Measurements from ENCODE around the gene ALDH4A1. TPM values are rescaled to one million over a fixed set of nuclear protein-coding genes. Genes with fewer than 3 reads are reported as not detected.

ALDH4A1 gene
- total RNA-seq, 3 donors from 2014 or later = 15.7 to 81.0 (median 23.7) TPM

- intact Hi-C loops (cut with DNase I; ENCODE audit: low total_unique reads) = no loop called here
- no peak overlapping the region for H3K27ac ChIP-seq
- no peak overlapping the region for H3K4me3 ChIP-seq
- no peaks in the 10 kb centered on the region for H3K27me3 ChIP-seq
- TF ChIP-seq POLR2A (IDR thresholded peaks at IDR 0.05) (no peak), POLR2AphosphoS5 (IDR thresholded peaks at IDR 0.05) (no peak)
- TF ChIP-seq, protein P1, sequence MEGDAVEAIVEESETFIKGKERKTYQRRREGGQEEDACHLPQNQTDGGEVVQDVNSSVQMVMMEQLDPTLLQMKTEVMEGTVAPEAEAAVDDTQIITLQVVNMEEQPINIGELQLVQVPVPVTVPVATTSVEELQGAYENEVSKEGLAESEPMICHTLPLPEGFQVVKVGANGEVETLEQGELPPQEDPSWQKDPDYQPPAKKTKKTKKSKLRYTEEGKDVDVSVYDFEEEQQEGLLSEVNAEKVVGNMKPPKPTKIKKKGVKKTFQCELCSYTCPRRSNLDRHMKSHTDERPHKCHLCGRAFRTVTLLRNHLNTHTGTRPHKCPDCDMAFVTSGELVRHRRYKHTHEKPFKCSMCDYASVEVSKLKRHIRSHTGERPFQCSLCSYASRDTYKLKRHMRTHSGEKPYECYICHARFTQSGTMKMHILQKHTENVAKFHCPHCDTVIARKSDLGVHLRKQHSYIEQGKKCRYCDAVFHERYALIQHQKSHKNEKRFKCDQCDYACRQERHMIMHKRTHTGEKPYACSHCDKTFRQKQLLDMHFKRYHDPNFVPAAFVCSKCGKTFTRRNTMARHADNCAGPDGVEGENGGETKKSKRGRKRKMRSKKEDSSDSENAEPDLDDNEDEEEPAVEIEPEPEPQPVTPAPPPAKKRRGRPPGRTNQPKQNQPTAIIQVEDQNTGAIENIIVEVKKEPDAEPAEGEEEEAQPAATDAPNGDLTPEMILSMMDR (IDR thresholded peaks at IDR 0.05) = no peak
- no peaks in the 10 kb centered on the region for H3K36me3 ChIP-seq
- no peaks in the 10 kb centered on the region for H3K4me1 ChIP-seq
- H3K9me3 ChIP-seq = no peaks in the 10 kb centered on the region
- DNase-seq (ENCODE audit: low spot score in 2 of 2) = no peak
Measured at GRCh38 chr1:18861590-18861989, 40.8 kb downstream of the ALDH4A1 start.

GRCh38 chr1:18861082-18861481, 41.3 kb downstream of the ALDH4A1 start:
- Histone ChIP-seq H3K9me3 (no peaks in the 10 kb centered on the region), H3K27me3 (no peaks in the 10 kb centered on the region), H3K4me3 (no peak overlapping the region), H3K4me1 (no peaks in the 10 kb centered on the region), H3K36me3 (no peaks in the 10 kb centered on the region), H3K27ac (no peak overlapping the region)
- no peak for TF ChIP-seq POLR2AphosphoS5 (IDR thresholded peaks at IDR 0.05)
- TF ChIP-seq, protein P1 (IDR thresholded peaks at IDR 0.05) = no peak
- TF ChIP-seq POLR2A (IDR thresholded peaks at IDR 0.05) = no peak
- no peak for DNase-seq (ENCODE audit: low spot score in 2 of 2)
- intact Hi-C loops (cut with DNase I; ENCODE audit: low total_unique reads) = no loop called here

- Histone ChIP-seq H3K9me3 (no peaks in the 10 kb centered on the region), H3K4me3 (no peak within 1 kb of the TSS), H3K27ac (no peak within 1 kb of the TSS), H3K4me1 (no peaks in the 10 kb centered on the region), H3K36me3 (no peaks in the 10 kb centered on the region), H3K27me3 (peaks cover 0 to 5% of the 10 kb centered on the region in 2 donors)
- no peak for DNase-seq (ENCODE audit: low spot score in 2 of 2)
- TF ChIP-seq, protein P1 (IDR thresholded peaks at IDR 0.05) = no peak
- TF ChIP-seq POLR2A (IDR thresholded peaks at IDR 0.05) (no peak), POLR2AphosphoS5 (IDR thresholded peaks at IDR 0.05) (no peak)
- intact Hi-C loops (cut with DNase I; ENCODE audit: low total_unique reads) = loop anchor here (10.0 kb wide), 1 partner anchor 1165 kb away; no protein-coding TSS in a partner anchor
Measured at GRCh38 chr1:18859560-18859959, 42.8 kb downstream of the ALDH4A1 start, which contains the start of gene TAS1R2. TSS of gene TAS1R2 (minus strand) at chr1:18859660. CDS start at chr1:18859660, 0 bp downstream.

DNA sequence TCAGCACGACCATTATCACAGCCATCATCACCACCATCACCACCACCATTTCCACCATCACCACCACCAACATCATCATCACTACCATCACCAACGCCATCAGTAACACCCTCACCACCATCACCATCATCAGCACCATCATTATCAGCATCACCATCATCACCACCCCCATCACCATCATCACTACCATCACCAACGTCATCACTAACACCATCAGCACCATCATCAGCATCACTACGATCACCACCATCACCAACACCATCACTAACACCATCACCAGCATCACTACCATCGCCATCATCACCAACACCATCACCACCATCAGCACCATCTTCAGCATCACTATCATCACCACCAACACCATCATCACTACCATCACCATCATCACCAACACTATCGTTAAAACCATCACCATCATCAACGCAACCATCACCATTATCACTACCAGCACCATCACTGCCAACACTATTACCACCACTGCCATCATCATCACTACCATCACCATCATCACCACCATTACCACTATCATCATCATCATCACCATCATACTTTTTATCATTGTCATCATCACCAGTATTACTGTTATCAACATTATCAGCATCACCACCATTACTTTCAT, 44.2 kb downstream of the ALDH4A1 start:
- DNase-seq (ENCODE audit: low spot score in 2 of 2) = no peak
- Histone ChIP-seq H3K27me3 (peaks cover 0 to 5% of the 10 kb centered on the region in 2 donors), H3K36me3 (no peaks in the 10 kb centered on the region), H3K4me3 (no peak overlapping the region), H3K9me3 (no peaks in the 10 kb centered on the region), H3K4me1 (no peaks in the 10 kb centered on the region), H3K27ac (no peak overlapping the region)
- intact Hi-C loops (cut with DNase I; ENCODE audit: low total_unique reads) = loop anchor here (10.0 kb wide), 1 partner anchor 1163 kb away; no protein-coding TSS in a partner anchor
- TF ChIP-seq POLR2A (IDR thresholded peaks at IDR 0.05) = no peak
- TF ChIP-seq, protein P1 (IDR thresholded peaks at IDR 0.05) = no peak
- no peak for TF ChIP-seq POLR2AphosphoS5 (IDR thresholded peaks at IDR 0.05)

GRCh38 chr1:18856435-18856834, 45.9 kb downstream of the ALDH4A1 start:
- no peak for DNase-seq (ENCODE audit: low spot score in 2 of 2)
- Histone ChIP-seq H3K36me3 (no peaks in the 10 kb centered on the region), H3K4me1 (no peaks in the 10 kb centered on the region), H3K4me3 (no peak overlapping the region), H3K27me3 (peaks cover 0 to 5% of the 10 kb centered on the region in 2 donors), H3K9me3 (no peaks in the 10 kb centered on the region), H3K27ac (no peak overlapping the region)
- TF ChIP-seq POLR2AphosphoS5 (IDR thresholded peaks at IDR 0.05) = no peak
- TF ChIP-seq, protein P1 (IDR thresholded peaks at IDR 0.05) = no peak
- no peak for TF ChIP-seq POLR2A (IDR thresholded peaks at IDR 0.05)
- intact Hi-C loops (cut with DNase I; ENCODE audit: low total_unique reads) = loop anchor here (10.0 kb wide), 1 partner anchor 1162 kb away; no protein-coding TSS in a partner anchor
